Gastroesophageal sphincter (tissue), 4 donors: ENCODE data around the gene OR52E2. TPM values are rescaled to one million over a fixed set of nuclear protein-coding genes. Genes with fewer than 3 reads are reported as not detected.

ENCODE experiments used
- ATAC-seq: fragments of 150-250 bp; one replicate; pipeline ENCODE4 v1.9.1; 2016; ENCODE audit warnings: mild to moderate bottlenecking, moderate library complexity
- H3K27ac ChIP-seq, 4 donors: fragments of 200-600 bp; sonication (generic) in 3 of 4; 1 replicate in 3 of 4; 2 replicates in 1 of 4; pipeline ENCODE4 v1.5.1; 2016 to 2019
- H3K27me3 ChIP-seq: fragments of 200-600 bp; sonication (generic); one replicate; pipeline ENCODE4 v1.5.1; 2019
- H3K36me3 ChIP-seq, 2 donors: fragments of 200-600 bp; sonication (generic); one replicate each; pipeline ENCODE4 v1.5.1; 2019; ENCODE audit warnings: control low read depth in 1 of 2
- H3K4me1 ChIP-seq, 3 donors: fragments of 200-600 bp; sonication (generic); 1 replicate in 2 of 3; 2 replicates in 1 of 3; pipeline ENCODE4 v1.5.1; 2016 to 2019; ENCODE audit warnings: control low read depth in 2 of 3
- H3K4me3 ChIP-seq, 2 donors: fragments of 200-600 bp; sonication (generic); one replicate each; pipeline ENCODE4 v1.5.1; 2019; ENCODE audit warnings: mild to moderate bottlenecking in 1 of 2, moderate library complexity in 1 of 2
- H3K9me3 ChIP-seq, 3 donors: fragments of 200-600 bp; sonication (generic); one replicate each; pipeline ENCODE4 v1.5.1; 2017 to 2019; ENCODE audit warnings: control low read depth in 2 of 3
- CTCF ChIP-seq, 4 experiments: fragments of 200-600 bp in 2 of 4; fragments of 450-650 bp in 2 of 4; sonication (generic) in 1 of 4; IDR thresholded peaks; one replicate each; pipeline ENCODE4 v1.5.1; 2017 to 2019; ENCODE audit warnings: antibody characterized with exemption in 4 of 4, mild to moderate bottlenecking in 2 of 4, moderate library complexity in 2 of 4
- EP300 ChIP-seq: sonication (generic); formaldehyde crosslinking; IDR thresholded peaks from one replicate; pipeline ENCODE4 v1.6.1; 2017; ENCODE audit warnings: antibody characterized with exemption, mild to moderate bottlenecking
- POLR2A ChIP-seq, 2 donors: fragments of 450-650 bp; IDR thresholded peaks; one replicate each; pipeline ENCODE4 v1.6.1; 2017; ENCODE audit warnings: antibody characterized with exemption in 2 of 2, mild to moderate bottlenecking in 2 of 2, moderate library complexity in 1 of 2
- POLR2AphosphoS5 ChIP-seq: sonication (generic); formaldehyde crosslinking; IDR thresholded peaks from one replicate; pipeline ENCODE4 v1.6.1; 2017; ENCODE audit warnings: antibody characterized with exemption
- WGBS, 2 donors: methylation state at CpG; one replicate each; pipeline ENCODE4 v1.1.5; 2018; ENCODE audit warnings: low coverage in 1 of 2; 5-methylcytosine and 5-hydroxymethylcytosine counted together
- total RNA-seq, 4 donors: library from RNA; depleted of rRNA; stranded (reverse); fragments of >200 nt; gene quantifications; one replicate each; pipeline ENCODE4 v1.1.0, GENCODE V29; 2016

The OR52E2 gene
- total RNA-seq, 4 donors from 2014 or later: not detected

- Histone ChIP-seq H3K4me3 (no peak overlapping the region), H3K36me3 (no peaks in the 10 kb centered on the region), H3K27ac (no peak overlapping the region), H3K9me3 (no peaks in the 10 kb centered on the region), H3K4me1 (no peaks in the 10 kb centered on the region), H3K27me3 (peaks cover 3% of the 10 kb centered on the region)
- TF ChIP-seq EP300: no peak
- TF ChIP-seq CTCF (IDR thresholded peaks at IDR 0.05): no peak
- no peak for TF ChIP-seq POLR2A (IDR thresholded peaks at IDR 0.05)
- no peak for TF ChIP-seq POLR2AphosphoS5
- 82 to 84% methylated on average over 8 of the region's 8 CpGs for WGBS, 2 donors
- ATAC-seq: no peak
Measured at GRCh38 chr11:5092821-5093585, 33.6 kb upstream of the OR52E2 start.

- H3K36me3 ChIP-seq: no peaks in the 10 kb centered on the region
- TF ChIP-seq POLR2AphosphoS5 (no peak), CTCF (IDR thresholded peaks at IDR 0.05) (no peak), POLR2A (IDR thresholded peaks at IDR 0.05) (no peak), EP300 (no peak)
- WGBS, 2 donors: 63 to 84% methylated on average over 1 of the region's 1 CpG
- no peak overlapping the region for H3K27ac ChIP-seq
- H3K4me1 ChIP-seq: no peaks in the 10 kb centered on the region
- peaks cover 3% of the 10 kb centered on the region for H3K27me3 ChIP-seq
- ATAC-seq: no peak
- no peak overlapping the region for H3K4me3 ChIP-seq
- H3K9me3 ChIP-seq: no peaks in the 10 kb centered on the region
Measured at GRCh38 chr11:5090668-5091067, 31.2 kb upstream of the OR52E2 start.

GRCh38 chr11:5088556-5088955 is 29.1 kb upstream of the OR52E2 start:
- ATAC-seq: no peak

GRCh38 chr11:5083602-5084001 is 24.2 kb upstream of the OR52E2 start:
- TF ChIP-seq EP300 (no peak), POLR2AphosphoS5 (no peak), CTCF (IDR thresholded peaks at IDR 0.05) (no peak), POLR2A (IDR thresholded peaks at IDR 0.05) (no peak)
- H3K36me3 ChIP-seq: no peaks in the 10 kb centered on the region

More at GRCh38 chr11:5088556-5088955, 29.1 kb upstream of the OR52E2 start:
- no peaks in the 10 kb centered on the region for H3K4me1 ChIP-seq
- H3K9me3 ChIP-seq: no peaks in the 10 kb centered on the region
- no peaks in the 10 kb centered on the region for H3K36me3 ChIP-seq
- no peak for TF ChIP-seq CTCF (IDR thresholded peaks at IDR 0.05)
- TF ChIP-seq POLR2A (IDR thresholded peaks at IDR 0.05): no peak
- no peak for TF ChIP-seq EP300
- TF ChIP-seq POLR2AphosphoS5: no peak
- no peak overlapping the region for H3K4me3 ChIP-seq
- peaks cover 3% of the 10 kb centered on the region for H3K27me3 ChIP-seq
- H3K27ac ChIP-seq: no peak overlapping the region

GRCh38 chr11:5081405-5081804 is 22.0 kb upstream of the OR52E2 start:
- 50 to 72% methylated on average over 2 of the region's 2 CpGs for WGBS, 2 donors
- H3K9me3 ChIP-seq: no peaks in the 10 kb centered on the region
- H3K27me3 ChIP-seq: no peaks in the 10 kb centered on the region
- no peaks in the 10 kb centered on the region for H3K4me1 ChIP-seq
- no peaks in the 10 kb centered on the region for H3K36me3 ChIP-seq
- ATAC-seq: no peak
- no peak for TF ChIP-seq EP300
- TF ChIP-seq POLR2A (IDR thresholded peaks at IDR 0.05): no peak
- TF ChIP-seq CTCF (IDR thresholded peaks at IDR 0.05): no peak
- TF ChIP-seq POLR2AphosphoS5: no peak
- H3K27ac ChIP-seq: no peak overlapping the region
- H3K4me3 ChIP-seq: no peak overlapping the region

More at GRCh38 chr11:5083602-5084001, 24.2 kb upstream of the OR52E2 start:
- Histone ChIP-seq H3K9me3 (no peaks in the 10 kb centered on the region), H3K4me1 (no peaks in the 10 kb centered on the region), H3K27ac (no peak overlapping the region), H3K27me3 (no peaks in the 10 kb centered on the region), H3K4me3 (no peak overlapping the region)
- no peak for ATAC-seq
